ENCODE results near the gene DDX4. TPM values are rescaled to one million over a fixed set of nuclear protein-coding genes. Genes with fewer than 3 reads are reported as not detected.
A peak's percentile ranks its signal among the peaks of the same experiment; 100 is the strongest.

Gene DDX4
- total RNA-seq, 2 donors from 2014 or later, result 34.9 TPM; not detected in 1

GRCh38 chr5:55702598-55703345, 35.1 kb upstream of the DDX4 start:
- Histone ChIP-seq H3K9me3 (no peaks in the 10 kb centered on the region), H3K27me3 (replicated peaks; ENCODE audit: insufficient read depth) (no peaks in the 10 kb centered on the region), H3K4me3 (no peak overlapping the region), H3K27ac (no peak overlapping the region), H3K36me3 (no peaks in the 10 kb centered on the region), H3K4me1 (replicated peaks) (no peaks in the 10 kb centered on the region)
- 26% methylated on average over 1 of the region's 1 CpG for WGBS
- TF ChIP-seq CTCF (IDR thresholded peaks at IDR 0.05), result no peak
- no peak for TF ChIP-seq POLR2AphosphoS5 (IDR thresholded peaks at IDR 0.05)
- no peak for TF ChIP-seq POLR2A (IDR thresholded peaks at IDR 0.05)
- intact Hi-C loops (cut with DNase I), result no loop called here
- no peak for DNase-seq (ENCODE audit: low spot score)

GRCh38 chr5:55706230-55706629, 31.6 kb upstream of the DDX4 start:
- no peak overlapping the region for H3K27ac ChIP-seq
- intact Hi-C loops (cut with DNase I), result no loop called here

GRCh38 chr5:55708732-55709131, 29.1 kb upstream of the DDX4 start:
- intact Hi-C loops (cut with DNase I), result no loop called here
- TF ChIP-seq POLR2AphosphoS5 (IDR thresholded peaks at IDR 0.05), result no peak
- no peak for TF ChIP-seq CTCF (IDR thresholded peaks at IDR 0.05)
- no peak for TF ChIP-seq POLR2A (IDR thresholded peaks at IDR 0.05)
- H3K4me1 ChIP-seq (replicated peaks), result peaks cover 7% of the 10 kb centered on the region
- no peaks in the 10 kb centered on the region for H3K27me3 ChIP-seq (replicated peaks; ENCODE audit: insufficient read depth)
- no peak overlapping the region for H3K4me3 ChIP-seq
- no peak for DNase-seq (ENCODE audit: low spot score)
- H3K36me3 ChIP-seq, result no peaks in the 10 kb centered on the region
- no peak overlapping the region for H3K27ac ChIP-seq
- H3K9me3 ChIP-seq, result no peaks in the 10 kb centered on the region

More at GRCh38 chr5:55706230-55706629, 31.6 kb upstream of the DDX4 start:
- no peak for TF ChIP-seq POLR2AphosphoS5 (IDR thresholded peaks at IDR 0.05)
- no peak for TF ChIP-seq POLR2A (IDR thresholded peaks at IDR 0.05)
- no peak for TF ChIP-seq CTCF (IDR thresholded peaks at IDR 0.05)
- DNase-seq (ENCODE audit: low spot score), result no peak
- H3K4me1 ChIP-seq (replicated peaks), result peaks cover under 1% of the 10 kb centered on the region
- no peaks in the 10 kb centered on the region for H3K36me3 ChIP-seq
- no peaks in the 10 kb centered on the region for H3K9me3 ChIP-seq
- H3K27me3 ChIP-seq (replicated peaks; ENCODE audit: insufficient read depth), result no peaks in the 10 kb centered on the region
- no peak overlapping the region for H3K4me3 ChIP-seq

DNA sequence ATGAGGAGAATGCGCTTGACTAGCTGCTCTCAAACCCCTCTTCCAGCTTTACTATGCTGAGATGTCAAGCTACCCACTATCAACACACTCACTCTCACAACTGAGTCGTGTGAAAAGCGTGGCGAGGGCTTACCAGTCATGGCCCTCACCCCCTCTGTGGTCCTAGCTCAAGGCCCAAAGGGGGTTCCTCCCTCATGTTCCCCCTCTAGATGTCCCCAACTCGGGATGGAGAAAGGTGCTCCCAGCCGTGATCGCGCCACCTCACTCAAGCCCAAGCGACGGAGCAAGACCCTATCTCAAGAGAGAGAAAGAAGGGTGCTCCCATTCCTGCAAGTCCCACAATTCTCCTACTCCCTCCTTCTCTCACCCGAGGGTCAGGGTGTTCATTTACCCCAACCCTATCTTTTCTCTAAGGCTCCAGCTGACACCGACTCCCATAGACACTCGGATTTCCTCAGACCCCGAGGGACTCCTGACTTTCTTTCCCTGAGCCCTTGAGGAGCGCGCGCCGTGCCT, 26.3 kb upstream of the DDX4 start:
- intact Hi-C loops (cut with DNase I), result loop anchor here (5.0 to 10.0 kb wide), 2 partner anchors 273 to 491 kb away; no protein-coding TSS in a partner anchor
- peak overlapping the region; percentile 12 to 62 for H3K27ac ChIP-seq
- DNase-seq (ENCODE audit: low spot score), result no peak
- peaks cover 7% of the 10 kb centered on the region for H3K4me1 ChIP-seq (replicated peaks)
- TF ChIP-seq POLR2A (IDR thresholded peaks at IDR 0.05), result no peak
- no peak for TF ChIP-seq POLR2AphosphoS5 (IDR thresholded peaks at IDR 0.05)
- TF ChIP-seq CTCF (IDR thresholded peaks at IDR 0.05), result no peak
- whole genome bisulfite sequencing, result 12% methylated on average over 18 of the region's 18 CpGs
- H3K27me3 ChIP-seq (replicated peaks; ENCODE audit: insufficient read depth), result no peaks in the 10 kb centered on the region
- H3K36me3 ChIP-seq, result no peaks in the 10 kb centered on the region
- H3K9me3 ChIP-seq, result no peaks in the 10 kb centered on the region
- peak overlapping the region; percentile 52 to 81 for H3K4me3 ChIP-seq
